BLaER1 (cell line): ENCODE results near the gene DNAI1.
A peak's percentile ranks its signal among the peaks of the same experiment; 100 is the strongest.

Experiments used
- H3K27ac ChIP-seq: shearing (Covaris generic); formaldehyde crosslinking; 2 replicates; pipeline ENCODE4 v1.8.1; 2022
- H3K27me3 ChIP-seq: shearing (Covaris generic); formaldehyde crosslinking; 2 replicates; pipeline ENCODE4 v1.8.1; 2022
- H3K36me3 ChIP-seq: shearing (Covaris generic); formaldehyde crosslinking; 2 replicates; pipeline ENCODE4 v1.8.1; 2022
- H3K4me1 ChIP-seq: shearing (Covaris generic); formaldehyde crosslinking; 2 replicates; pipeline ENCODE4 v1.8.1; 2022
- H3K4me2 ChIP-seq: shearing (Covaris generic); formaldehyde crosslinking; 2 replicates; pipeline ENCODE4 v1.8.1; 2022
- H3K4me3 ChIP-seq: shearing (Covaris generic); formaldehyde crosslinking; 2 replicates; pipeline ENCODE4 v1.8.1; 2022
- H3K9ac ChIP-seq: shearing (Covaris generic); formaldehyde crosslinking; 2 replicates; pipeline ENCODE4 v1.8.1; 2022
- H3K9me3 ChIP-seq: shearing (Covaris generic); formaldehyde crosslinking; 2 replicates; pipeline ENCODE4 v1.8.1; 2022
- H4K20me1 ChIP-seq: shearing (Covaris generic); formaldehyde crosslinking; 2 replicates; pipeline ENCODE4 v1.8.1; 2022
- Cebpa-rat ChIP-seq: shearing (Covaris generic); IDR thresholded peaks from 2 replicates; pipeline ENCODE4 v1.8.1; 2022

The DNAI1 gene

GRCh38 chr9:34553511-34554021 lies 95.0 kb downstream of the DNAI1 start:
- Histone ChIP-seq H3K4me1 (peaks cover 30% of the 10 kb centered on the region), H3K9me3 (no peaks in the 10 kb centered on the region), H3K4me3 (no peak overlapping the region), H4K20me1 (peaks cover 10% of the 10 kb centered on the region; the same call in 1 of the 2 replicates), H3K36me3 (no peaks in the 10 kb centered on the region), H3K27me3 (peaks cover 6% of the 10 kb centered on the region), H3K27ac (no peak overlapping the region), H3K4me2 (peak overlapping the region; percentile 55), H3K9ac (no peak overlapping the region)
- no peak for TF ChIP-seq Cebpa-rat

- Histone ChIP-seq H3K9ac (no peak overlapping the region), H3K9me3 (no peaks in the 10 kb centered on the region), H3K27me3 (peaks cover 15% of the 10 kb centered on the region), H3K4me2 (peak overlapping the region; percentile 55), H3K36me3 (no peaks in the 10 kb centered on the region), H3K27ac (no peak overlapping the region), H3K4me3 (no peak overlapping the region), H3K4me1 (peaks cover 30% of the 10 kb centered on the region), H4K20me1 (peaks cover 10% of the 10 kb centered on the region; the same call in 1 of the 2 replicates)
- no peak for TF ChIP-seq Cebpa-rat
Measured at GRCh38 chr9:34554211-34555001, 95.8 kb downstream of the DNAI1 start.

- Histone ChIP-seq H4K20me1 (peaks cover 10% of the 10 kb centered on the region; the same call in 1 of the 2 replicates), H3K27me3 (peaks cover 21% of the 10 kb centered on the region), H3K4me2 (peak overlapping the region; percentile 55), H3K27ac (no peak overlapping the region), H3K4me3 (no peak overlapping the region), H3K36me3 (no peaks in the 10 kb centered on the region), H3K9me3 (no peaks in the 10 kb centered on the region), H3K4me1 (peaks cover 30% of the 10 kb centered on the region), H3K9ac (no peak overlapping the region)
- TF ChIP-seq Cebpa-rat, result no peak
Measured at GRCh38 chr9:34555002-34555348, 96.4 kb downstream of the DNAI1 start.

DNA sequence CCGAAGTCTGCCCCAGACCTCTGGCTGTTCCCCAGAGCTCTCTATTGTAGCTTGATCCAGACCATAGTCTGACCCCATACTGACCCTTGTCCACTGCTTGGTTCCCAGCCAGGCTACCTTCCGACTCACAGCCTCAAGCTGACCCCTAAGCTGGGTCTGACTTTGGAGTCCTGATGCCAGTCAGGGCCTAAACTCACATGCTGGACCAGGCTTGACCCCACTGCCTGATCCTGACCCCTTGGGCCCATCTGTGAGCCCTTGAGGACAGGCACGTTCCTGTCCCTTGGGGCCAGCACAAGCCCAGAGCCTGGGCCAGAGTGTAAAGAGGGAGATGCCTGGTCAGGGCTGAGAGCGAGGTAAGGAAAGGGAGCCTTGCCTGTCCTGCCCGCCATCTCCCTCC lies 96.9 kb downstream of the DNAI1 start:
- H3K4me2 ChIP-seq, result no peak overlapping the region
- H3K27me3 ChIP-seq, result peaks cover 26% of the 10 kb centered on the region
- no peak overlapping the region for H3K9ac ChIP-seq
- no peak for TF ChIP-seq Cebpa-rat
- no peaks in the 10 kb centered on the region for H3K9me3 ChIP-seq
- H3K36me3 ChIP-seq, result no peaks in the 10 kb centered on the region
- H4K20me1 ChIP-seq, result peaks cover 10% of the 10 kb centered on the region; the same call in 1 of the 2 replicates
- no peak overlapping the region for H3K4me3 ChIP-seq
- H3K27ac ChIP-seq, result no peak overlapping the region
- peaks cover 30% of the 10 kb centered on the region for H3K4me1 ChIP-seq

GRCh38 chr9:34555936-34556525 lies 97.4 kb downstream of the DNAI1 start:
- no peak overlapping the region for H3K27ac ChIP-seq
- H3K4me2 ChIP-seq, result no peak overlapping the region
- H3K9me3 ChIP-seq, result no peaks in the 10 kb centered on the region
- H3K27me3 ChIP-seq, result peaks cover 30% of the 10 kb centered on the region
- H4K20me1 ChIP-seq, result peaks cover 10% of the 10 kb centered on the region; the same call in 1 of the 2 replicates
- peaks cover 30% of the 10 kb centered on the region for H3K4me1 ChIP-seq
- no peaks in the 10 kb centered on the region for H3K36me3 ChIP-seq
- no peak overlapping the region for H3K9ac ChIP-seq
- TF ChIP-seq Cebpa-rat, result no peak
- H3K4me3 ChIP-seq, result no peak overlapping the region

- peaks cover 10% of the 10 kb centered on the region; the same call in 1 of the 2 replicates for H4K20me1 ChIP-seq
- no peaks in the 10 kb centered on the region for H3K36me3 ChIP-seq
- no peak overlapping the region for H3K4me3 ChIP-seq
- H3K27me3 ChIP-seq, result peaks cover 30% of the 10 kb centered on the region
- peaks cover 30% of the 10 kb centered on the region for H3K4me1 ChIP-seq
- no peaks in the 10 kb centered on the region for H3K9me3 ChIP-seq
- no peak for TF ChIP-seq Cebpa-rat
- H3K27ac ChIP-seq, result no peak overlapping the region
- no peak overlapping the region for H3K9ac ChIP-seq
- no peak overlapping the region for H3K4me2 ChIP-seq
Measured at GRCh38 chr9:34556949-34557348, 98.3 kb downstream of the DNAI1 start.

DNA sequence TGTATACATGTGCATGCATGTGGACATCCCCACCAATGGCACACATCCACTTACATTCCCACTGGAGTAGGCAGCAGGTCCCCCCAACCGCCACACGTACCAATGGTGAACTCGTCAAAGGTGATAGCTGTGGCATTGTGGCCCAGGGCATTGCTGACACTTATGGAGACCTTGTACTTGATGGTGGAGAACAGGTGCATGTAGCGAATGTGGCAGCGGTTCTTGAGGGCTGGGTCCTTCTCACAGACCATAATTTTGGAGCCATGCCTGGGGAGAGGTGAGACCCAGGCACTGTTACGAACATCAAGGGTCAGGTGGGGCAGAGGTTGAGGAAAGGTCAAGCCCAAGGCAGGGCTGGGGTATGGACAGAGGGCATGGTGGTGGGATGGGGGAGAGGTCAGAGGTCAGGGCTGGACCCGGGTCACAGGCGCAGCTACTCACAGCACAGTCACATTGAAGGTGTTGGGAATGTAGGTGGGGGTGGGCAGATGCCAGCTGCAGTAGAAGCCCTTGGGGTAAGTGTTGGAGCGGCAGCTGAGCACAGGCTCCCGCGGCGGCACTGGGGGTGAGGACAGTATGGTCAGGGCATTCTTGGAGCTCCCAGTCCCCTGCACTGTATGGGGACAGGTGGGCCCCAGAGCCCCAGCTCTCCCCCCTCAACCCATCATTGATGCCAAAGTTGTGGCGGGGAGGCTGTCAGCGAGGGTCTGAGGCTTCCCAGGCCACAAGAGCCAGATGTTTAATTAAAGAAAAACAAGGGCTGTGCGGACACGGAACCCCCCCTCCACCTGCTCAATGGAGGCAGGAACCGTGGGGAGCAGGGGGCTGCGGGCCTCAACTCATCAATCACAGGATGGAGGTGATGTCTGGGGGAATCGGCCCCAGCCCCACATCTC lies 99.1 kb downstream of the DNAI1 start:
- no peaks in the 10 kb centered on the region for H3K36me3 ChIP-seq
- H3K4me3 ChIP-seq, result no peak overlapping the region
- peaks cover 30% of the 10 kb centered on the region for H3K27me3 ChIP-seq
- peaks cover 10% of the 10 kb centered on the region; the same call in 1 of the 2 replicates for H4K20me1 ChIP-seq
- H3K9me3 ChIP-seq, result no peaks in the 10 kb centered on the region
- peaks cover 25% of the 10 kb centered on the region for H3K4me1 ChIP-seq
- no peak overlapping the region for H3K4me2 ChIP-seq
- no peak for TF ChIP-seq Cebpa-rat
- no peak overlapping the region for H3K27ac ChIP-seq
- no peak overlapping the region for H3K9ac ChIP-seq

GRCh38 chr9:34558364-34558763 lies 99.8 kb downstream of the DNAI1 start:
- H3K9me3 ChIP-seq, result no peaks in the 10 kb centered on the region
- H4K20me1 ChIP-seq, result peaks cover 6% of the 10 kb centered on the region; the same call in 1 of the 2 replicates
- no peaks in the 10 kb centered on the region for H3K36me3 ChIP-seq
- H3K27ac ChIP-seq, result no peak overlapping the region
- peaks cover 19% of the 10 kb centered on the region for H3K4me1 ChIP-seq
- peaks cover 30% of the 10 kb centered on the region for H3K27me3 ChIP-seq
- no peak overlapping the region for H3K4me2 ChIP-seq
- no peak overlapping the region for H3K4me3 ChIP-seq
- no peak for TF ChIP-seq Cebpa-rat
- no peak overlapping the region for H3K9ac ChIP-seq

GRCh38 chr9:34558919-34559623 lies 100.5 kb downstream of the DNAI1 start:
- Histone ChIP-seq H3K27ac (no peak overlapping the region), H3K4me1 (peaks cover 12% of the 10 kb centered on the region), H3K9me3 (no peaks in the 10 kb centered on the region), H3K4me2 (no peak overlapping the region), H3K36me3 (no peaks in the 10 kb centered on the region), H3K4me3 (no peak overlapping the region), H4K20me1 (no peaks in the 10 kb centered on the region; the same call in 1 of the 2 replicates), H3K27me3 (peaks cover 30% of the 10 kb centered on the region), H3K9ac (no peak overlapping the region)
- no peak for TF ChIP-seq Cebpa-rat
